Measurements from ENCODE around the gene SLC12A5. TPM values are rescaled to one million over a fixed set of nuclear protein-coding genes. Genes with fewer than 3 reads are reported as not detected.

Gene SLC12A5
- total and polyA plus RNA-seq, 8 donors, result 0.93 to 6.2 (median 3.4) TPM; not detected in 4

DNA sequence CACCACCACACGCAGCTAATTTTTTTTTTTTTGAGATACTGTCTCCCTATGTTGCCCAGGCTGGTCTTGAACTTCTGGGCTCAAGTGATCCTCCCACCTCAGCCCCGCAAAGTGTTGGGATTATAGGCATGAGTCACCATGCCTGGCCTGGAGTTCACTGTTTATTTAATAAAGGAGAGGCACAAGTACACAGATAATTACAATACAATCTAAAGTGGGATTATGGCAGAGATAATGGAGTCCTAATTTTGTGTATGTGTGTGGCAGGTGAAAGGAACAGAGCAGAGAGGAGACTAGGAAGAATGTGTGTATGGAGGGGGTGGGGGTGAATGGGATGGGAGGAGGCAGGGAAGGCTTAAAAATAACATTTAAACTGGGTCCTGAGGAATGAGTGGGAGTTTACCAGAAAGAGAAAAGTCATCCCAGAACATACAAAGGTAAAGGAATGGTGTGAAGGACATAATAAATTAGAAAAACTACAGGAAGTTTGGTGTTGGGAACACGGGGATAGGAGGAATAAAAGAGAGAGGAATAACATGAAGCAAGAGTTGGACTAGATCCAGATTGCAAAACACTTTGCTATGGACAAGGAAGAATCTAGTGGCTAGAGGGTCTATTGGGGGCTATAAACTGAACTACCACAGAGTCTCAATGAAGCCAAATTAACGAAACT is 56.3 kb downstream of the SLC12A5 start:
- DNase-seq, result peak; percentile 45 to 61
- Histone ChIP-seq H3K4me3 (peak overlapping the region in 1 of 4 donors; percentile 10), H3K27ac (peak overlapping the region in 4 of 5 donors; percentile 9 to 44 (median 28)), H3K27me3 (no peaks in the 10 kb centered on the region), H3K4me1 (peaks cover 59 to 89% (median 76%) of the 10 kb centered on the region in 4 donors), H3K9me3 (no peaks in the 10 kb centered on the region), H3K36me3 (no peaks in the 10 kb centered on the region)
- intact Hi-C loops (cut with DNase I; ENCODE audit: low total_unique reads), result no loop called here
- TF ChIP-seq POLR2A (IDR thresholded peaks at IDR 0.05), result no peak
- TF ChIP-seq POLR2AphosphoS5 (IDR thresholded peaks at IDR 0.05), result peak in 2 of 3 donors; percentile 17 to 59
- WGBS, 5 donors, result 31 to 45% (median 35%) methylated on average over 4 of the region's 4 CpGs

DNA sequence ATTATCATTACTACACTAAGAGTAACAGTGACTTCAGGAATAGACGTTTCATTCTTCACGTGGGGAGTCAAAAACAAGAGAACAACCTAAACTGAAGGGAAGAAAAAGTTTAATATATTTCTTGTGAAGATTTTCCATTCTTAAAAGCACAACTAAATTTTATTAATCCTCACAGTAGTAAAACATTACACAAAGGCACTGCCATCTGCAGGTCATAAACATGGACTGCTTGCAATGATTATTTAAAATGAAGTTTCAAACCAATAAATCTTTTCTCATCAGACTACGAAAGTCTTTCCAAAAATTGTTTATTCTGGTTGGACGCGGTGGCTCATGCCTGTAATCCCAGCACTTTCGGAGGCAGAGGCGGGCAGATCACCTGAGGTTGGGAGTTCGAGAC is 58.1 kb downstream of the SLC12A5 start:
- intact Hi-C loops (cut with DNase I; ENCODE audit: low total_unique reads), result no loop called here

GRCh38 chr20:46088409-46089166 is 59.6 kb downstream of the SLC12A5 start:
- Histone ChIP-seq H3K4me3 (peak overlapping the region; percentile 66 to 85 (median 80)), H3K9me3 (no peaks in the 10 kb centered on the region), H3K36me3 (no peaks in the 10 kb centered on the region), H3K27me3 (no peaks in the 10 kb centered on the region), H3K4me1 (peaks cover 48 to 62% (median 57%) of the 10 kb centered on the region in 4 donors), H3K27ac (peak overlapping the region; percentile 94 to 99 (median 99))
- intact Hi-C loops (cut with DNase I; ENCODE audit: low total_unique reads), result no loop called here
- 1 to 4% (median 4%) methylated on average over 22 of the region's 22 CpGs for WGBS, 5 donors
- TF ChIP-seq POLR2AphosphoS5 (IDR thresholded peaks at IDR 0.05), result no peak
- no peak for TF ChIP-seq EP300 (IDR thresholded peaks at IDR 0.05)
- no peak for TF ChIP-seq POLR2A (IDR thresholded peaks at IDR 0.05)
- TF ChIP-seq CTCF (IDR thresholded peaks at IDR 0.05), result no peak
- peak in 1 of 2 donors; percentile 22 for DNase-seq

More for the DNA sequence above, 58.1 kb downstream of the SLC12A5 start:
- Histone ChIP-seq H3K4me1 (peaks cover 60 to 76% (median 67%) of the 10 kb centered on the region in 4 donors), H3K9me3 (no peaks in the 10 kb centered on the region), H3K27ac (peak overlapping the region in 2 of 5 donors; percentile 33 to 99), H3K27me3 (no peaks in the 10 kb centered on the region), H3K36me3 (no peaks in the 10 kb centered on the region), H3K4me3 (peak overlapping the region in 1 of 4 donors; percentile 21)
- DNase-seq, result peak in 1 of 2 donors; percentile 28
- peak in 2 of 7 experiments; percentile 21 to 24 for TF ChIP-seq CTCF (IDR thresholded peaks at IDR 0.05)
- TF ChIP-seq POLR2AphosphoS5 (IDR thresholded peaks at IDR 0.05), result no peak
- TF ChIP-seq EP300 (IDR thresholded peaks at IDR 0.05), result no peak
- WGBS, 5 donors, result 43 to 57% (median 51%) methylated on average over 8 of the region's 8 CpGs

DNA sequence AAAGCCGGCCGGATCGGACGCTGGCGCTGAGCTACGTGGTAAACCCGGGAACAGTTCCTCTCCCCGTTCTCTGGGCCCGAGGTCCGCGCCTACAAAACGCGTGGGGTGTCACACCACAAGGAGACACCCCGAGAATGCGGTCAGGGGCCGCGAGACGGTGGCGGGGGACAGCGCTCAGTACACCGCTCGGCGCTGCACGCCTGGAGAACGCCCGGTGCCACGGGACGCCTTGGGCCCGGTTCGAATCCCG is 60.1 kb downstream of the SLC12A5 start:
- no peak for DNase-seq
- TF ChIP-seq POLR2A (IDR thresholded peaks at IDR 0.05), result no peak
- no peak for TF ChIP-seq POLR2AphosphoS5 (IDR thresholded peaks at IDR 0.05)
- TF ChIP-seq EP300 (IDR thresholded peaks at IDR 0.05), result no peak
- TF ChIP-seq CTCF (IDR thresholded peaks at IDR 0.05), result no peak
- H3K4me3 ChIP-seq, result peak overlapping the region; percentile 66 to 85 (median 80)
- no peaks in the 10 kb centered on the region for H3K36me3 ChIP-seq
- H3K27me3 ChIP-seq, result no peaks in the 10 kb centered on the region
- H3K4me1 ChIP-seq, result peaks cover 43 to 57% (median 52%) of the 10 kb centered on the region in 4 donors
- intact Hi-C loops (cut with DNase I; ENCODE audit: low total_unique reads), result no loop called here
- no peaks in the 10 kb centered on the region for H3K9me3 ChIP-seq
- H3K27ac ChIP-seq, result peak overlapping the region; percentile 94 to 99 (median 99)
- 0 to 3% (median 1%) methylated on average over 7 to 31 of the region's 31 CpGs for WGBS, 5 donors

All from stomach (tissue), 9 donors.